8988T (cell line): Measurements from ENCODE around the gene PAX7.
A peak's percentile ranks its signal among the peaks of the same experiment; 100 is the strongest.

ENCODE experiments used
- DNase-seq: peaks from one replicate; pipeline ENCODE4 v3.0.0; 2011

Gene PAX7

GRCh38 chr1:18769140-18769539 is 138.5 kb downstream of the PAX7 start:
- DNase-seq: no peak

GRCh38 chr1:18770799-18771198 is 140.2 kb downstream of the PAX7 start:
- no peak for DNase-seq

GRCh38 chr1:18773753-18774152 is 143.1 kb downstream of the PAX7 start:
- no peak for DNase-seq

GRCh38 chr1:18775341-18775740 is 144.7 kb downstream of the PAX7 start:
- no peak for DNase-seq

- no peak for DNase-seq
These were observed 146.1 kb downstream of the PAX7 start for GRCh38 chr1:18776777-18777176.

GRCh38 chr1:18778437-18778836 is 147.8 kb downstream of the PAX7 start:
- DNase-seq: no peak

GRCh38 chr1:18781031-18781430 is 150.4 kb downstream of the PAX7 start:
- no peak for DNase-seq

- no peak for DNase-seq
These were observed 153.2 kb downstream of the PAX7 start for GRCh38 chr1:18783705-18784481.

GRCh38 chr1:18784482-18784831 is 153.8 kb downstream of the PAX7 start:
- no peak for DNase-seq

- no peak for DNase-seq
These were observed 155.5 kb downstream of the PAX7 start for GRCh38 chr1:18786149-18786548.

- no peak for DNase-seq
These were observed 157.3 kb downstream of the PAX7 start for GRCh38 chr1:18787825-18788385.

- no peak for DNase-seq
These were observed 158.6 kb downstream of the PAX7 start for GRCh38 chr1:18789246-18789645.

GRCh38 chr1:18792747-18793146 is 162.1 kb downstream of the PAX7 start:
- no peak for DNase-seq

- DNase-seq: no peak
These were observed 162.5 kb downstream of the PAX7 start for GRCh38 chr1:18793164-18793563.

- DNase-seq: no peak
These were observed 163.4 kb downstream of the PAX7 start for GRCh38 chr1:18794051-18794450.

GRCh38 chr1:18794561-18794960 is 163.9 kb downstream of the PAX7 start:
- peak; percentile 45 for DNase-seq

GRCh38 chr1:18795002-18795689 is 164.5 kb downstream of the PAX7 start:
- no peak for DNase-seq

- no peak for DNase-seq
These were observed 166.3 kb downstream of the PAX7 start for GRCh38 chr1:18796950-18797349.
